HG03097 (cell line): ENCODE results near the gene SMTNL1.
"Not testable (repeated sequence)": the region's sequence is repeated elsewhere in the genome, so short reads cannot be mapped to it uniquely, and the experiment has no call there.

Experiments used
- ATAC-seq: cut with Tn5 transposase; IDR thresholded peaks from one replicate; pipeline ENCODE4 v1.9.1; 2021; ENCODE audit not compliant: unreplicated experiment, low FRiP score

SMTNL1 gene

GRCh38 chr11:57508341-57509170 lies 28.8 kb upstream of the SMTNL1 start:
- no peak for ATAC-seq

GRCh38 chr11:57511741-57512430 lies 25.5 kb upstream of the SMTNL1 start:
- ATAC-seq: no peak

GRCh38 chr11:57512646-57513451 lies 24.5 kb upstream of the SMTNL1 start:
- no peak for ATAC-seq

GRCh38 chr11:57513452-57513795 lies 24.0 kb upstream of the SMTNL1 start:
- ATAC-seq: no peak

GRCh38 chr11:57513911-57514537 lies 23.4 kb upstream of the SMTNL1 start:
- no peak for ATAC-seq

GRCh38 chr11:57514538-57515331 lies 22.7 kb upstream of the SMTNL1 start:
- ATAC-seq: no peak

GRCh38 chr11:57515332-57516060 lies 21.9 kb upstream of the SMTNL1 start, which contains the start of gene SLC43A1:
Gene SLC43A1 (minus strand): TSS chr11:57515702. CDS start chr11:57514111, 1,591 bp downstream.
- no peak for ATAC-seq

- ATAC-seq: no peak
Observed at GRCh38 chr11:57516061-57516443, 21.3 kb upstream of the SMTNL1 start.

GRCh38 chr11:57521116-57521515 lies 16.3 kb upstream of the SMTNL1 start:
- no peak for ATAC-seq

GRCh38 chr11:57523419-57523818 lies 14.0 kb upstream of the SMTNL1 start:
- ATAC-seq: no peak

- no peak for ATAC-seq
Observed at GRCh38 chr11:57527056-57527631, 10.3 kb upstream of the SMTNL1 start.

GRCh38 chr11:57529012-57529411 lies 8.4 kb upstream of the SMTNL1 start:
- ATAC-seq: no peak

- ATAC-seq: peak; percentile 1
Observed at GRCh38 chr11:57530215-57530595, 7.2 kb upstream of the SMTNL1 start.

- peak; percentile 98 for ATAC-seq
Observed at GRCh38 chr11:57530596-57531507, 6.5 kb upstream of the SMTNL1 start, which contains the start of gene TIMM10. Gene TIMM10 (minus strand): TSS chr11:57530754. CDS start chr11:57530189, 565 bp downstream.

GRCh38 chr11:57534449-57534848 lies 2.9 kb upstream of the SMTNL1 start:
- not testable (repeated sequence) for ATAC-seq

- ATAC-seq: no peak
Observed at GRCh38 chr11:57539342-57539741, 1.9 kb downstream of the SMTNL1 start.

GRCh38 chr11:57541169-57541568 lies 3.8 kb downstream of the SMTNL1 start:
- ATAC-seq: no peak

GRCh38 chr11:57542582-57542981 lies 5.2 kb downstream of the SMTNL1 start:
- no peak for ATAC-seq
